ENCODE measurements around the gene BRPF1. TPM values are rescaled to one million over a fixed set of nuclear protein-coding genes. Genes with fewer than 3 reads are reported as not detected.

Gene BRPF1
- total and polyA plus RNA-seq, 2 experiments from 2014 or later, result 8.0 to 24.7 TPM

DNA sequence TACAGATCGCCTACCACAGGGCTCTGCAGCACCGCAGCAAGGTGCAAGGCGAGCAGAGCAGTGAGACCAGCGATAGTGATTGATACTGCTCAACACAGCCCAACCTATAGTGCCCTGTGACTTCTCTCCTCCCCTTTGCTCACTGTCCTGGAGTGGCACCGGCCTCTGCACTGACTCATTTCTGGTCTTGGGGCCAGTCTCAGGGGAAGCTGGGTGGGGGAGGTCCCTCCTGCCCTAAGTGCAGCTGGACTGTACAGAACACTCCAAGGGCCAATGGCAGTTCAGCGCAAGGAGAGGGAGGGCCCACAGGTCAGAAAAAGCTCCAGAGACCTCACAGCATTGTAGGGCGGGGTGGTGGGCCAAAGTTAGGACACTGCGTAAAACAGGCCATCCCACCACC lies 15.7 kb downstream of the BRPF1 start:
- Histone ChIP-seq H3K79me2 (replicated peaks; ENCODE audit: insufficient read depth) (peaks cover 12% of the 10 kb centered on the region), H3K9me2 (ENCODE audit: insufficient read depth) (no peaks in the 10 kb centered on the region; the same call in 1 of the 2 replicates), H3K27ac (ENCODE audit: low read depth) (no peak overlapping the region), H4K20me1 (replicated peaks; ENCODE audit: insufficient read depth) (no peaks in the 10 kb centered on the region), H3K4me2 (no peak overlapping the region), H3K27me3 (ENCODE audit: insufficient read depth) (no peaks in the 10 kb centered on the region), H2AFZ (no peak overlapping the region), H3F3A (replicated peaks; ENCODE audit: low read depth) (peaks cover 20% of the 10 kb centered on the region), H3K4me3 (no peak overlapping the region), H3K36me3 (ENCODE audit: insufficient read depth) (peaks cover 29% of the 10 kb centered on the region), H3K4me1 (ENCODE audit: insufficient read depth) (peaks cover 9% of the 10 kb centered on the region; the same call in 1 of the 2 replicates)
- H3K27me3 Mint-ChIP-seq (ENCODE audit: insufficient read depth, low read depth, poor library complexity), result peaks cover 11% of the 10 kb centered on the region
- TF ChIP-seq NANOG (IDR thresholded peaks at IDR 0.05; ENCODE audit: borderline replicate concordance), result no peak
- TF ChIP-seq ZNF114 (CRISPR knock-in tag; IDR thresholded peaks at IDR 0.05), result no peak
- no peak for TF ChIP-seq CREB1 (CRISPR knock-in tag; IDR thresholded peaks at IDR 0.05; ENCODE audit: low read depth)
- H3K9me3 Mint-ChIP-seq, result no peaks in the 10 kb centered on the region
- no peak overlapping the region for H3K4me3 Mint-ChIP-seq
- H3K36me3 Mint-ChIP-seq (ENCODE audit: low read depth), result peaks cover 80% of the 10 kb centered on the region
- no peak overlapping the region for H3K27ac Mint-ChIP-seq
- peaks cover 3% of the 10 kb centered on the region; the same call in 2 of the 3 replicates for H3K4me1 Mint-ChIP-seq
- no peak for ATAC-seq
- DNase-seq (ENCODE audit: low spot score), result no peak

DNA sequence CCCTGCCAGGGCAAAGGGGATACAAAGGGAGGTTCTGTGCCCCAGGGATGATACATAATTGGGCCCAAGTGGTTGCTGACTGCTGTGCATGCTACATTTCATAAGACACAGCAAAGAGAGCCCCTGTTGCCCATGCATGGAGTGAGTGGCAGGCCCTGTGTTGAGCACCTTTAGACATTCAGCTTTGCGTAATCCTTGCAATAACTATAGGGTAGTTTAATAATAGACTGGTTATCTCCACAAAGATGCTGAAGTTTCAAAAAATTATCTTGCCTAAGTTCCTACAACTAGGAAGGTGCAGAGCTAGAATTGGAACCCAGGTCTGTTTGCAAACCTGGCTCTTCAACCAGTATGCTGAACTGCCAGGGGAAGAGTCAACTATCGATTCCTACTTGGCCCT lies 16.5 kb downstream of the BRPF1 start:
- Histone ChIP-seq H2AFZ (no peak overlapping the region), H3K4me3 (no peak overlapping the region), H3K9me2 (ENCODE audit: insufficient read depth) (no peaks in the 10 kb centered on the region; the same call in 1 of the 2 replicates), H4K20me1 (replicated peaks; ENCODE audit: insufficient read depth) (no peaks in the 10 kb centered on the region), H3F3A (replicated peaks; ENCODE audit: low read depth) (peaks cover 20% of the 10 kb centered on the region), H3K4me1 (ENCODE audit: insufficient read depth) (peaks cover 9% of the 10 kb centered on the region; the same call in 1 of the 2 replicates), H3K4me2 (no peak overlapping the region), H3K79me2 (replicated peaks; ENCODE audit: insufficient read depth) (peaks cover 12% of the 10 kb centered on the region), H3K27ac (ENCODE audit: low read depth) (no peak overlapping the region), H3K36me3 (ENCODE audit: insufficient read depth) (peaks cover 21% of the 10 kb centered on the region), H3K27me3 (ENCODE audit: insufficient read depth) (no peaks in the 10 kb centered on the region)
- no peak for TF ChIP-seq POLR2AphosphoS5 (IDR thresholded peaks at IDR 0.05; ENCODE audit: low read depth)
- no peak for TF ChIP-seq ZNF331 (CRISPR knock-in tag; IDR thresholded peaks at IDR 0.05; ENCODE audit: low read depth)
- no peak for TF ChIP-seq NANOG (IDR thresholded peaks at IDR 0.05; ENCODE audit: borderline replicate concordance)
- no peak for TF ChIP-seq ZNF114 (CRISPR knock-in tag; IDR thresholded peaks at IDR 0.05)
- TF ChIP-seq, protein P1, sequence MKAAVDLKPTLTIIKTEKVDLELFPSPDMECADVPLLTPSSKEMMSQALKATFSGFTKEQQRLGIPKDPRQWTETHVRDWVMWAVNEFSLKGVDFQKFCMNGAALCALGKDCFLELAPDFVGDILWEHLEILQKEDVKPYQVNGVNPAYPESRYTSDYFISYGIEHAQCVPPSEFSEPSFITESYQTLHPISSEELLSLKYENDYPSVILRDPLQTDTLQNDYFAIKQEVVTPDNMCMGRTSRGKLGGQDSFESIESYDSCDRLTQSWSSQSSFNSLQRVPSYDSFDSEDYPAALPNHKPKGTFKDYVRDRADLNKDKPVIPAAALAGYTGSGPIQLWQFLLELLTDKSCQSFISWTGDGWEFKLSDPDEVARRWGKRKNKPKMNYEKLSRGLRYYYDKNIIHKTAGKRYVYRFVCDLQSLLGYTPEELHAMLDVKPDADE (IDR thresholded peaks at IDR 0.05), result no peak
- Mint-ChIP-seq H3K27ac (no peak overlapping the region), H3K4me1 (peaks cover 3% of the 10 kb centered on the region; the same call in 2 of the 3 replicates), H3K27me3 (ENCODE audit: insufficient read depth, low read depth, poor library complexity) (peaks cover 11% of the 10 kb centered on the region), H3K36me3 (ENCODE audit: low read depth) (peaks cover 78% of the 10 kb centered on the region), H3K9me3 (no peaks in the 10 kb centered on the region), H3K4me3 (no peak overlapping the region)
- DNase-seq (ENCODE audit: low spot score) (no peak), ATAC-seq (no peak)

DNA sequence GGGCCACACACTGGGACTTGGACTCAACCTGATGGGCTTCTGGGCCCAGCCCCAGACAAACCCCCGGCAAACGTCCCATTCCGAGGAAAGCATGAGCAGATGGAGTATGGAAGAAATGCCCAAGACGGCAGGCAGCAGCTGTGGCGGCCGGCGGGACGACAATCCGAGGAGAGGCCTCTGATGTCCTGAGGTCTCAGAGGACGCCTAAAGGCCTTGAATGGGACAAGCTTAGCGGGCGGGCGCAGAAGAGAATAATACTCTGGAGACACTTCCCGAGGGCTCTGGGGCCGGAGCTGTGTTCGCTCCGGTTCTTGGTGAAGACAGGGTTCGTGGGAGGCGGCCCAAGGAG lies 17.7 kb downstream of the BRPF1 start:
- ATAC-seq (peak; percentile 44), DNase-seq (ENCODE audit: low spot score) (no peak)
- Histone ChIP-seq H3K27me3 (ENCODE audit: insufficient read depth) (no peaks in the 10 kb centered on the region), H3K4me3 (peak overlapping the region; percentile 86), H3K36me3 (ENCODE audit: insufficient read depth) (peaks cover 21% of the 10 kb centered on the region), H3F3A (replicated peaks; ENCODE audit: low read depth) (peaks cover 20% of the 10 kb centered on the region), H3K27ac (ENCODE audit: low read depth) (peak overlapping the region; percentile 93), H3K4me1 (ENCODE audit: insufficient read depth) (peaks cover 9% of the 10 kb centered on the region; the same call in 1 of the 2 replicates), H3K79me2 (replicated peaks; ENCODE audit: insufficient read depth) (peaks cover 12% of the 10 kb centered on the region), H3K4me2 (peak overlapping the region; percentile 96), H4K20me1 (replicated peaks; ENCODE audit: insufficient read depth) (no peaks in the 10 kb centered on the region), H2AFZ (peak overlapping the region; percentile 72), H3K9me2 (ENCODE audit: insufficient read depth) (no peaks in the 10 kb centered on the region; the same call in 1 of the 2 replicates)
- no peaks in the 10 kb centered on the region for H3K9me3 Mint-ChIP-seq
- peak overlapping the region; percentile 98 for H3K27ac Mint-ChIP-seq
- H3K4me3 Mint-ChIP-seq, result peak overlapping the region; percentile 93
- TF ChIP-seq CREB1 (CRISPR knock-in tag; IDR thresholded peaks at IDR 0.05; ENCODE audit: low read depth) (no peak), ZNF331 (CRISPR knock-in tag; IDR thresholded peaks at IDR 0.05; ENCODE audit: low read depth) (no peak)
- TF ChIP-seq, protein P2, sequence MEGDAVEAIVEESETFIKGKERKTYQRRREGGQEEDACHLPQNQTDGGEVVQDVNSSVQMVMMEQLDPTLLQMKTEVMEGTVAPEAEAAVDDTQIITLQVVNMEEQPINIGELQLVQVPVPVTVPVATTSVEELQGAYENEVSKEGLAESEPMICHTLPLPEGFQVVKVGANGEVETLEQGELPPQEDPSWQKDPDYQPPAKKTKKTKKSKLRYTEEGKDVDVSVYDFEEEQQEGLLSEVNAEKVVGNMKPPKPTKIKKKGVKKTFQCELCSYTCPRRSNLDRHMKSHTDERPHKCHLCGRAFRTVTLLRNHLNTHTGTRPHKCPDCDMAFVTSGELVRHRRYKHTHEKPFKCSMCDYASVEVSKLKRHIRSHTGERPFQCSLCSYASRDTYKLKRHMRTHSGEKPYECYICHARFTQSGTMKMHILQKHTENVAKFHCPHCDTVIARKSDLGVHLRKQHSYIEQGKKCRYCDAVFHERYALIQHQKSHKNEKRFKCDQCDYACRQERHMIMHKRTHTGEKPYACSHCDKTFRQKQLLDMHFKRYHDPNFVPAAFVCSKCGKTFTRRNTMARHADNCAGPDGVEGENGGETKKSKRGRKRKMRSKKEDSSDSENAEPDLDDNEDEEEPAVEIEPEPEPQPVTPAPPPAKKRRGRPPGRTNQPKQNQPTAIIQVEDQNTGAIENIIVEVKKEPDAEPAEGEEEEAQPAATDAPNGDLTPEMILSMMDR (conservative IDR thresholded peaks at IDR 0.05; ENCODE audit: low read depth in 2 of 2), result 0 out of 4 replicates have a peak, but pooled peaks of 1 of the 2 experiments have one; percentile 5
- H3K4me1 Mint-ChIP-seq, result peaks cover 3% of the 10 kb centered on the region; the same call in 2 of the 3 replicates
- H3K36me3 Mint-ChIP-seq (ENCODE audit: low read depth), result peaks cover 73% of the 10 kb centered on the region
- peaks cover 7% of the 10 kb centered on the region for H3K27me3 Mint-ChIP-seq (ENCODE audit: insufficient read depth, low read depth, poor library complexity)
